NCI-H2196 treated with DMSO at 0.1 percent for 48 hours (cell line): ENCODE data around the gene ADIPOR2.

Source experiments
- DNase-seq: peaks from one replicate; lab custom pipeline; 2025; ENCODE audit not compliant: unreplicated experiment; lab: John Stamatoyannopoulos, UW

The ADIPOR2 gene, protein sequence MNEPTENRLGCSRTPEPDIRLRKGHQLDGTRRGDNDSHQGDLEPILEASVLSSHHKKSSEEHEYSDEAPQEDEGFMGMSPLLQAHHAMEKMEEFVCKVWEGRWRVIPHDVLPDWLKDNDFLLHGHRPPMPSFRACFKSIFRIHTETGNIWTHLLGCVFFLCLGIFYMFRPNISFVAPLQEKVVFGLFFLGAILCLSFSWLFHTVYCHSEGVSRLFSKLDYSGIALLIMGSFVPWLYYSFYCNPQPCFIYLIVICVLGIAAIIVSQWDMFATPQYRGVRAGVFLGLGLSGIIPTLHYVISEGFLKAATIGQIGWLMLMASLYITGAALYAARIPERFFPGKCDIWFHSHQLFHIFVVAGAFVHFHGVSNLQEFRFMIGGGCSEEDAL

DNA sequence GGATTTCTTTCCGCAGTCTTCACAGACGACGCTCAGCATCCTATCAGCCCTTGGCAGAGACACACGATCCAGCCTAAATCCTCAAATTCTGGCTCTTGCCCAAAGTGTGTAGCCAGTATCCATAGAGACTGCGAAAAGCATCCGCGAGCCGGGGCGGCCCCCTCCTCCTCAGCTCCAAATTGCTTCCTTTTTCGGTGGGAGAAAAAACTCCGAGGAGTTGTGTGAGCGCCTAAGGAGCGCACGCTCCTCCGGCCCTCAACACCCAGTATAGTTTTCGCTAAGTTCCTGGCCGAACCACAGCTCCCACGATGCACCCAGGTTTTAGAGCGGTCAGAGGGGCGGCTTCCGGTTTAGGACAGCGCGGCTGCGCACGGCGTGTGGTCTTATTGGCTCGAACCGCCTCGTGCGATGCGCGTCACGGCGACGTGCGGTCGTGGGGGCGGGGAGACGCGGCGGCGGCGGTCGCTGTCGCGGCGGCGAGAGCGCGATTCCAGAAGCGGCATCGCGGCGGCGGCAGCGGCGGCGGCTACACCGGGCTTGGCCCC, at the start of gene ADIPOR2:
ADIPOR2 (plus strand) TSS at position 493 of the 545 bp plus-strand sequence. CDS start 63,274 bp downstream, outside the sequence.
- peak; percentile 74 for DNase-seq

DNA sequence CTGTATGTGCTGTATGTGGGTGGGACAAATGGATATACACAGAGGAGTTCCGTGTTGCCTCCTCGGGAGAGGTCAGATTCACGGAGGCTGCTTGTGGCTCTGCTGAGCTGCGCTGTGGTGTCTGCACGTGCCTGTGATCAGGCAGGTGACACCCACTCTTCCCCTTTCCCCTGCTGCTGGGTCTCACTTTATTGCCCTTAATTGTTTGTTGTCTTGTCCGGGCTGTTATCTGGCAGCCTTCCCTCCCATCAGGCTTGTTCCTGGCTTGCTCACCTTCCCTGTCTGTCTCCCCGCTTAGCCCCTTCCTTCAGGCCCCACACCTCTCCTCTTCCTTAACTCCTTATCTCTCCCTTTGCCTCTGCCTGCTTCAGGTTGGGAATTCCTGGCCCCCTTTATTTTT, 48.4 kb upstream of the ADIPOR2 start:
- no peak for DNase-seq

DNA sequence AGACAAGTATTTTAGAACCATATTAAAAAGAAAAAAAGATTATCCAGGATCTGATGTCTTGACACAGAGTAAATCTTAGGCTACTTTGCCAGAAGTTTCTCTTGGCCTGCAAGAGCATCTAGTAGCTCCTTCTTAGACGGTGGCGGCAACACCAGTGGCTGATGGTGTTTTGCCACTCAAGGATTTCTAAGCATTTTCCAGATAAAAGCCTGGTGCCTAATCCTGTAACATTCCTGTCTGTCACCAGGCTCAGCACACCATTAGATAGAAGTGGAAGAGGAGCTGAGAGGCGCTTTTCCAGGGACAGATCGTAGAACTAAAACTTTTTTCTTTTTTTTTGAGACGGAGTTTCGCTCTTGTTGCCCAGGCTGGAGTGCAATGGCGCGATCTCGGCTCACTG, 47.8 kb upstream of the ADIPOR2 start:
- no peak for DNase-seq

DNA sequence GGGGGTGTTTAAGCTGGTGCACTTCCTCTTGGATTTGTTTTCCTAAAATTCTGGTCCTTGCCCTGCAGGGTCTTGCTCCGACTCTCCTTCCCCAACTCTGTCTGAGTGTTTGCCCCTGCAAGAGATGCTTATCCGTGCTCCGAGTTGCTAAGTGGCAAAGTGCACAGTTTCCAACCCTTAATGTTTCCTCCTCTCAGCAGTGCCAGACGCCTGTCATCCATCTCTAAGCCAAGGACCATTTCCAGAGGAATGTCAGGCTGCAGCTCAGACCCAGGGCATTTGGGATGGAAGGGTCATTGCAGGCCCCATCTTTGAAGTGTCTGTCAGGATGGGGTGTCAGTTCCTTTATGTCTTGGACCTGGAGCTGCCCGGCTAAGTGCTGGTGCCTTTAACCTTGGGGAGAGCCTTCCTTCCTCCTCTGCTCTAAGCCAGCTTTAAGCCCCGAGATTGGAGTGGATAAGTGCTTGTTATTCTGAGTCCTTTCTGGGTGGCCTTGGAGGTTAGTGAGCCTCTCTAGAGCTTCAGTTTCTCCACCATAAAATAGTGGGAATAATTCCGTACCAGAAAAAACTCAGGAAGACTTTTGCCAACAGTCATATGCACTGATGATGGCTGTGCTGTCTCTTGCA, 46.9 kb upstream of the ADIPOR2 start:
- no peak for DNase-seq

DNA sequence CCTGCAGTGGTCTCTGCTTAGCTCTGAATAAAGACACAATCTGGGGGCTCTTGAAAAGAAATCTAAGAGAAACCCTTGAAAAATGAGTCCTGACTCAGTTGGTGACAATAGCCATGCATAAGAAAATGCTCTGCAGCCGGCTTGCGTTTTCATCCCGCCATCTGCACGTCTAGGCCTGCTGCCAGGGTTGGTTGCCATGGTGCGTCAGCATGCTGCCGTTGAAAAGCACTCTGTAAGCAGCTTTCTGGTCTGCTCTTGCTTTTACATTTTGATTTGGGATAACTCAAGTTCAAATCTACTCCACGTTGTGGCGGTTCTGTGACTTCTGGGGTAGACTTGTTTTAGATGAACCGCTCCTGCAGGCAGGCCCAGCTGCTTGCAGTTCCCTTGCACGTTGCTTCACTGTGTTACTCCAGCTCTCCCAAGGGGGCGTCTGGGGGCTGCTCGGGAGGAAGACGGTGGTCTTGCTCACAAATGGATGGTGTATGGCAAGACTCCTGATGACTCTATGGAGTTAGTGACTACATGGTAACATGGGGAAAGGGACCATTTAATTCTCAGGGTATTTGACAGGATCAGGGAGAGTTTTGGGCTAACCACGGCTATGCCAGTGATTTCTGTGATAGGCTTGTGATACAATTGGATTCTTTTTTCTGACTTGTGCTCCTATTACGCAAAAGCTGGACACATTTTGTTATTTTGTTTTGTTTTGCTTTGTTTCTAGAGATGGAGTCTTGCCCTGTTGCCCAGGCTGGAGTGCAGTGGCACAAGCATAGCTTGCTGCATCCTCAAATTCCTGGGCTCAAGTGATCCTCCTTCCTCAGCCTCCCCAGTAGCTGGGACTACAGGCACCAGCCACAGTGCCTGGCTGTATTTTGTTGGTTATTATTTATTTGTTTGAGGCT, 46.1 kb upstream of the ADIPOR2 start:
- DNase-seq: peak; percentile 35

DNA sequence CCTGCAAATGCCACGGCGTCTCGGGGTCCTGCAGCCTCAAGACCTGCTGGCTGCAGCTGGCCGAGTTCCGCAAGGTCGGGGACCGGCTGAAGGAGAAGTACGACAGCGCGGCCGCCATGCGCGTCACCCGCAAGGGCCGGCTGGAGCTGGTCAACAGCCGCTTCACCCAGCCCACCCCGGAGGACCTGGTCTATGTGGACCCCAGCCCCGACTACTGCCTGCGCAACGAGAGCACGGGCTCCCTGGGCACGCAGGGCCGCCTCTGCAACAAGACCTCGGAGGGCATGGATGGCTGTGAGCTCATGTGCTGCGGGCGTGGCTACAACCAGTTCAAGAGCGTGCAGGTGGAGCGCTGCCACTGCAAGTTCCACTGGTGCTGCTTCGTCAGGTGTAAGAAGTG, 45.1 kb upstream of the ADIPOR2 start:
- no peak for DNase-seq

DNA sequence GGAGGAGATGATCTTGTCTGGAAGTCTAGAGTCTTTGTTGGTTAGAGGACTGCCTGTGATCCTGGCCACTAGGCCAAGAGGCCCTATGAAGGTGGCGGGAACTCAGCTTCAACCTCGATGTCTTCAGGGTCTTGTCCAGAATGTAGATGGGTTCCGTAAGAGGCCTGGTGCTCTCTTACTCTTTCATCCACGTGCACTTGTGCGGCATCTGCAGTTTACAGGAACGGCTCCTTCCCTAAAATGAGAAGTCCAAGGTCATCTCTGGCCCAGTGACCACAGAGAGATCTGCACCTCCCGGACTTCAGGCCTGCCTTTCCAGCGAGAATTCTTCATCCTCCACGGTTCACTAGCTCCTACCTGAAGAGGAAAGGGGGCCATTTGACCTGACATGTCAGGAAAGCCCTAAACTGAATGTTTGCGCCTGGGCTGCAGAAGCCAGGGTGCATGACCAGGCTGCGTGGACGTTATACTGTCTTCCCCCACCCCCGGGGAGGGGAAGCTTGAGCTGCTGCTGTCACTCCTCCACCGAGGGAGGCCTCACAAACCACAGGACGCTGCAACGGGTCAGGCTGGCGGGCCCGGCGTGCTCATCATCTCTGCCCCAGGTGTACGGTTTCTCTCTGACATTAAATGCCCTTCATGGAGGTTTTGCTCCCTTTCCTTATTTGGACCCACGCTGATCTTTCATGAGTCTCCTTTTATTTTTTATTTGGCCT, 44.1 kb upstream of the ADIPOR2 start:
- DNase-seq: no peak

DNA sequence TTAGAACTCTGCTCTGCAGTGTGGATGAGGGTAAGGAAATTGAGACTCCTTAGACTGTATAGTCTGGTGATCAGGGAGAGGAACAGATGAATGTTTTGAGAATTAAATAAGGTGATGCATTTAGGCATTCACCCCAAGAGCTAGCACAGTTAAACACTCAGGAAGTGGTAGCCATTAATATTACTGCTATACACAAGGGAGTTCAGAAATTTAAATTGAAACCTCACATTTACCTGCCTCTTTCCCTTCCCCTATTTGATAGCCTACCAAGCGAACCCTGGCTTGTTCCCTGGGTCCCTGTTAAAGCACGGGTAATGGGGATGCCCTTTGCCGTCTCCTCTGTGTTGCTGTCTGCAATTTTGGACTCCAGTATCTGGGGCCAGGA, 43.6 kb upstream of the ADIPOR2 start:
- no peak for DNase-seq

DNA sequence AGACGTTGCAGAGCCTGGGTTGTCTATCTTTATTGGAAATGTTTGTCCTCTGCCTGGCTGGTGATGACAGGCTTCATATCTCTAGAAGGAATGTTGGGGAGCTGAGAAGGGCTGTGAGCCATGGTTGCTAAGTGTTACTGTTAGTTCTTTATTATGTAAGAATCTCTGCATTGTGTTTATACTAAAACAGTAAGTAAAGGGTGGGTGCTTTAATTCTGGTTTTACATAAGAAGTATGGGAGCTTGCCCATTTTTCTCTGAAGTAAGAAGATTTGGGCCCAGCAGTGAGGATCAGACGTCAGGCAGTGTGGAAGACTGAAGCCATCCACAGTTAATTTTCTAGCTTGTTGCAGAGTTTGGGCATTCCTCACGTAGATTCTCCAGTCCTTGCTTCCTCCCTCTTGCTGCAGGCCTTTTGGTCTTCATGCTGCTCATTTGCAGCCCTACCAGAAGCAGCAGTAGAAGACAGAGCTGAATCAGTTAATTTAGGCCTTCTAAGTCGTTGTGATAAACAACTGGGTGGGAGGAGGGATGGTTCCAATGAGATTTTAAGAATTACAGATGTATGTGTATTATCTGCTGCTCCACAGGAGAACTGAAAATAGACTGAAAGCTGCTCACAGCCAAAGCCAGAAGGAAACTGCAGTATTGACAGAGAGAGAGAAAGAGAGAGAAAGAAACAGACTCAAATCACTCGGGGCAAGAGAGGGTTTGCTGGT, 40.5 kb upstream of the ADIPOR2 start:
- no peak for DNase-seq

DNA sequence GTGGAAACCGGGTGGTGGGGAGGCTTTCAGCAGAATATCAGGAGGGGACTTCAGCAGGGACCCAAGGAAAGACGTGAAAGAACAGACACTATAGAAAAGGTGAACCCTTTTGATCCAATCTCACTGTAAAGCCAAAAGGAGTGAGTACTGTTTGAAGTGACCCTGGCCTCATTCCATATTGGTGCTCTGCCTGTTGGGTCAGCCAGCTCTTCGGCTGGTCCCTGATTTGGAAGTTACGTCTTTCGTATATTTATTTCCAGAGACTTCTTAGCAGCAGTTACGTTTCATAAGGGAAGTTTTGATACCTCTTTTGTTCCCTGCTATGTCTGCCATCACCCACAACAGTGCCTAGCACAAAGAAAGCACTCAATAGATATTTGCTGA, 39.9 kb upstream of the ADIPOR2 start:
- no peak for DNase-seq

DNA sequence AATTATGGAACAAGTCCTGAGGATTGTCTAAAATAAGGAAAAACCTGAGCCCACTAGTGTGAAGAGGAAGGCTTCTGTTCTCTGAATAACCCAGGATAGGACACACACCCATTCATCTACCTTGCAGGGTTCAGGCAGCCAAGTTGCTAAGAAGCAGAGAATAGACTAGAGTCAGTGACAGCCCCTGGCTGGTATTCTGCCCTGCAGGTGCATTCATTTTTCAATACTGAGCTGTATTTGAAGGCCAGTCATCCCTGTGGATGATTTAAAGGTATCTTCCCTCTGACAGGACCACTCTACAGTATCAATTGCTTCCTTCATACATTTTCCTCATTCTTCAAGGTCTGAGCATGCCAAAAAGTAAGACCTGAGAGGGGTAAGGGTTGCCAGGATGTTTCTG, 38.9 kb upstream of the ADIPOR2 start:
- no peak for DNase-seq

DNA sequence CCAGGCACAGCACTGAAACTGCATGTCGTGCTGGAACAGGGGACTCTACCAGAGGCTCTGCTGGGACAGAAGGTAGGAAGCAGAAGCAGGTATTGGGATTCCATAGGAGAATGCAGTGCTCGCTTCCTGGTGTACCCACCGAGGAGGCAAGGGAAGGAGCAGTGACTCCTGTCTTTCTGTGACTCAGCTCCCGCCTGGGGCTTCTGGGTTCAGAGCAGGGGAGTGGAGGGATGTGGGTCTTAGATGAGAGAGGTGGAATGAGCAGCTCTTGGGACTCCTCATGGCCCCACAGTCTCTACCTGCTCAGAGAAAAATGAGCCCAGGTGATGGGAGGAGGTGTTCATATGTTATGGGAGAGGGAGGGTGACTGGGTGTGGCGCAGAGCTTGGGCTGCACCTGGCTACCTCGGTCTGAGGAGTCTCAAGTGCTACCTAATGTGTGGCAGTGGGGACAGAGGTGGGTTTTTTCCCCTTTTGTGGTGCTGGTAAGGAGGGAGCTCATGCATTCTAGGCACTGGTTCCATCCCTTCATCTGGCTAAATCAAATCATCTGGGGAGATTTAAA, 35.6 kb upstream of the ADIPOR2 start:
- DNase-seq: no peak

DNA sequence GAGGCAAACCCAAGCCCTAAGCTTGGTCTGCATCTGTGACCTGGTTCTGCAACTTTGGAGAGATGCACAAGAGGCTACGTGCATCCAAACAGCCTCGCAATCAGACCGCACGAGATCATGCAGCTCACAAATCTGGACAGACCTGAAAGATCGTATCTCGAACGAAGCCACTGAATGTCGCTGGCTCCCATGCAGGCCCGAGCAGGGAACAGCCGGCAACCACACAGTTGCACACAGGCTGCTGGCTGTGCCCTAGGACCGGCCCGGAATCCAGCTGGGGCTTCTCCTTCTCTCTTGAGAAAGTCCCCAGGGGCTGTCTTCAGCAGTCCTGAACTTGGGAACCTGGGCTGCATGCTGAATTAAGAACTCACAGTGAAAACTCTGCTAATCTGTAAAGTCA, 34.0 kb upstream of the ADIPOR2 start:
- DNase-seq: no peak

DNA sequence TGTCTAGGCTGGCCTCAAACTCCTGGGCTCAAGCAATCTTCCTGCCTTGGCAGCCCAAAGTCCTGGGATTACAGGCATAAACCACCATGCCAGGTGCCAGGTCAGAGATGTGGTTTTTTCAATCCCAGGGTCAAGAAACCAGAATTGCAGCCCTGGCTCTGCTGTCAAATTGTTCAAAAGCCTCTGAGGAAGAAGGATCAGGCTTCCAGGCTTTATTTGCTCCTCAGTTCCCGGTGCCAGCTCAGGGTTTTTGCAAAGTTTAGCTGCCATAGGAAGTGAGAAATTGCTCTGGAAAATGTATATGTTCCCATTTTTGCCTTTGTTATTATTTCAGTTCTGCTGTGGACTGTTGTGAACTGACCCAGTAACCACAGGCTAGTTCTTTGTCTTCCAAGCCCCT, 33.2 kb upstream of the ADIPOR2 start:
- DNase-seq: no peak

DNA sequence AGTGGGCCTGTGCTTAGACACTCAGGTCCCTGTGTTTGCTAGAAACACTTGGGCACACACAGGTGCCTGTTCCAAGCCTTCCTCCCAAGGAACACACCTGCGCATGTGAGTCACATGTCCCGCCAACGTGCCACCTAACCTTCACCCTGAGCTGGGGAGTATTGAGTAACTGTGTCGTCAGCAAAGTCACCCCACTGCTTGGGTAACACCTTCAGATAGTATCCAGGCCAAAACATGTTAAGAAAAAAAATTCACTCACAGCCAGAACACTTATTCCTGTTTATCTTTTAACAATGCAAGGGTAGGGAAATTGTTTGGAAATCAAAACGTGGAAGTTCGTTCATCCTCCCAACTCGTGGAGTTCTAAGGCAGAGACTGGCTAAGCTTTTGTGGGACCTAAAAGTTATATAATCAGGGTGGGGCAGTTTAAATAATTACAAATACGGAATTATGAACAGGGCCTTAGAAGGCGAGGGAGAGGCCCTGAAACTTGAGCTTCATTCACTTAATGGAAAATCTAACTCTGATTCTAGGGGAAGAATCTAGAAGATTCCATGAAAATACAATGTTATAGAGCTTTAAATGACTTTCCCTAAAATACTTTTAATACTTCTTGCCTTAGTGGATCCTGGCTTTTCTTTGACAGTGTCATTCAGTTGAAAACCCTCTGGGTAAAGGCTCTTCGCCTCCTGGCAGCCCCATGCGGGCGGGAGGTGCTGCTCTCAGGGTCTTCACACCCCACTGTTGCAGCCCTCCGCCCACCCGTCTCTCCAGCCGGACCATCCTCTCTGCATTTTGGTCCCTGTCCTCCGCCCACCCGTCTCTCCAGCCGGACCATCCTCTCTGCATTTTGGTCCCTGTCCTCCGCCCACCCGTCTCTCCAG, 30.3 kb upstream of the ADIPOR2 start:
- DNase-seq: no peak

DNA sequence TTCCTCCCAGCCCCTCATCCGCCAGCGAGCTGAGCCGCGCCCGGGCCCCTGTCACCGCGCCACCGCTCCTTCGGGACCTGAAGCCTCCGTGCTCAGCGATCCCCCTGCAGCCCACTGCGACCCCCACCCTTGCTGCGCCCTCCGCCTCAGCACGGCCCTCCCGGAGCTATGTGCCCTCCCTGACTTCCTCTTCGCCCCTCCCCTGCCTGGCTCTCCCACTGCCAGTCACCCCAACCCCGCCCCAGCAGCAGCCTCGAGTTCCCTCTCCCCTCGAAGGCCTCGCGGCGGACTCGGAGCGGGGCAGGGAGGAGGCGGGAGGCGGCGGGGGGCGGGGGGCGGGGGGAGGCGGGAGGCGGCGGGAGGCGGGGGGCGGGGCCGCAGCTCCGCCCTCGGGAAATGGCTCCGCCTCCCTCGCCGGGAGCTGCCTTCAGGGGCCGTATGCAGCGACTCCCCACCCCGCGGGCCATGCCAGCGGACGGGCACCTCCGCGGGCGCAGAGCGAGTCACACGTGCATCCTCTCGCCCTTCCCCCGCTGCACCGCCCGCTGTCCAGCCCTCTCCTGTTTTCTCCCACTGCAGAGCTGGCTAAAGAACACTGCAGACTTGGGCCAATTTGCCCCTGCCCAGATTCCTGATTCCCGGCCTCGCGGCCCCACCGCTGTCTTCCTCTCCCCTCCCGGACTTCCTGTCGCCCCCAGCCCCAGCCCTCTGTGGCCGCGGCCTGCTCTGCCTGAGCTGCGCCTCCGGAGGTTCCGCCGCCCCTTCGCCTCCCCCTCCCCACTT, 29.1 kb upstream of the ADIPOR2 start:
- peak; percentile 69 for DNase-seq

DNA sequence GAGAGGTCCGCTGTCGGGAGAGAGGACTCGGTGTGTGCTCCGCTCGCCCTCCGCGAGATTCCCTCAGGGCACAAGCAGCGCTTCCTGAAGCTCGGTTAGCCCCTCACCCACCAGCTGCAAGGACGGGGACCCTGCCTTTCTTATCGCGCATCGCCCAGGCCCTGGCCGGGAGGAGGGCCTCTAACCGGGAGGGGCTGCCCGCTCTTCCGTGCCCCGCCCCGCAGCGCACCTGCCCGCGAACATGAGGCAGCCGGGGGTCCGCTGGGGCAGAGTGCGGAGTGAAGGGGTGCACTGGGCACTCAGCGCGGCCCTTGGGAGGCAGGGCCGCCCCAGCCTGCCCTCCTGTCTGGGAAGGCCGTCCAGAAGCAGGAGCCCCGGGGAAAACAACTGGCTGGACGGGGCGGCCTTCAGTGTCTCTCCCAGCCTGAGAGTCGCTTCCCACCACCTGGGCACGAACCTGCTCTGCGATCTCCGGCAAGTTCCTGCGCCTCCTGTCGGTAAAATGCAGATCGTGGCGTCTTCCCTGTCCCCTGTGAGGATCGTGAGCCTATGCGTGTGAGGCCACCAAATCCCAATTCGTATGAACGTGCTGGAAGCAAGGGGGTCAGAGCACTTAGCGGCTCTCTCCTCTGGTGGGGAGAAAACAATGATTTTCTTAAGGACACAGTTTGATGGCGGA, 28.0 kb upstream of the ADIPOR2 start:
- DNase-seq: no peak
